Anterior cingulate cortex (tissue), 58 donors: Measurements from ENCODE around the gene SLIT3.

Experiments
- DNase-seq, 58 donors: peaks; one replicate each; lab custom pipeline; 2025; lab: John Stamatoyannopoulos, UW

Gene SLIT3

GRCh38 chr5:169300468-169301385 lies at the start of gene SLIT3:
Gene SLIT3 (minus strand): TSS chr5:169301139. CDS start chr5:169300709, 430 bp downstream.
- peak in 27 of 58 donors; percentile 5 to 67 (median 34) for DNase-seq

- DNase-seq = no peak
Measured at GRCh38 chr5:169350016-169350415, 49.1 kb upstream of the SLIT3 start.

- DNase-seq = no peak
Measured at GRCh38 chr5:169347786-169348185, 46.8 kb upstream of the SLIT3 start.

- no peak for DNase-seq
Measured at GRCh38 chr5:169344629-169345028, 43.7 kb upstream of the SLIT3 start.

- no peak for DNase-seq
Measured at GRCh38 chr5:169343766-169344165, 42.8 kb upstream of the SLIT3 start.

- DNase-seq = no peak
Measured at GRCh38 chr5:169341556-169341955, 40.6 kb upstream of the SLIT3 start.

GRCh38 chr5:169339869-169340268 lies 38.9 kb upstream of the SLIT3 start:
- DNase-seq = no peak

- DNase-seq = no peak
Measured at GRCh38 chr5:169336242-169336641, 35.3 kb upstream of the SLIT3 start.

GRCh38 chr5:169335806-169336205 lies 34.9 kb upstream of the SLIT3 start:
- DNase-seq = no peak

- no peak for DNase-seq
Measured at GRCh38 chr5:169333518-169333917, 32.6 kb upstream of the SLIT3 start.

GRCh38 chr5:169331292-169331852 lies 30.4 kb upstream of the SLIT3 start:
- no peak for DNase-seq

- DNase-seq = no peak
Measured at GRCh38 chr5:169328401-169328800, 27.5 kb upstream of the SLIT3 start.

GRCh38 chr5:169325273-169325672 lies 24.3 kb upstream of the SLIT3 start:
- no peak for DNase-seq

- no peak for DNase-seq
Measured at GRCh38 chr5:169318556-169318955, 17.6 kb upstream of the SLIT3 start.

- no peak for DNase-seq
Measured at GRCh38 chr5:169307646-169308045, 6.7 kb upstream of the SLIT3 start.

GRCh38 chr5:169305366-169305765 lies 4.4 kb upstream of the SLIT3 start:
- DNase-seq = no peak

GRCh38 chr5:169304175-169304574 lies 3.2 kb upstream of the SLIT3 start:
- no peak for DNase-seq

- DNase-seq = no peak
Measured at GRCh38 chr5:169303119-169303515, 2.2 kb upstream of the SLIT3 start.

- DNase-seq = peak in 52 of 58 donors; percentile 17 to 78 (median 50)
Measured at GRCh38 chr5:169302491-169303118, 1.7 kb upstream of the SLIT3 start.

GRCh38 chr5:169301986-169302385 lies 1.0 kb upstream of the SLIT3 start:
- no peak for DNase-seq

GRCh38 chr5:169301386-169301934 lies 521 bp upstream of the SLIT3 start:
- no peak for DNase-seq
